Activated naive CD4-positive, alpha-beta T cell treated with anti-CD3 and anti-CD28 coated beads, Interleukin-2, amount 50 U/mL, for 16 hours (primary cell): ENCODE measurements around the gene SNU13.
"Not testable (repeated sequence)": the region's sequence is repeated elsewhere in the genome, so short reads cannot be mapped to it uniquely, and the experiment has no call there.

Source experiments
- DNase-seq: peaks from one replicate; pipeline ENCODE4 v3.0.0-alpha.2; 2020

The SNU13 gene

DNA sequence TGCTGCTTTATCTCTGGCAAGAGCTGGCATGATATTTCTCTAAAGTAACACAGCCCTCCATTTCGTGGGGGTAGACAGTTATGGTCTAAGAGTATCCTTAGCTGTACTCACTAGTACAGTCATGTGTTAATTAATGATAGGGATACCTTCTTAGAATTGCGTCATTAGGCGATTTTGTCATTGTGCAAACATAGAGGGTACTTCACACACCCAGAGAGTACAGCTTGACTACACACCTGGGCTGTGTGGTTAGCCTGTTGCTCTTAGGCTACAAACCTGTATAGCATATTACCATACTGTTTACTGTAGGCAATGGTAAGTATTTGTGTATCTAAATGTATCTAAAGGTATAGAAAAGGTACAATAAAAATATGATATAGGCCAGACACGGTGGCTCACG lies 50.5 kb downstream of the SNU13 start:
- DNase-seq: no peak

DNA sequence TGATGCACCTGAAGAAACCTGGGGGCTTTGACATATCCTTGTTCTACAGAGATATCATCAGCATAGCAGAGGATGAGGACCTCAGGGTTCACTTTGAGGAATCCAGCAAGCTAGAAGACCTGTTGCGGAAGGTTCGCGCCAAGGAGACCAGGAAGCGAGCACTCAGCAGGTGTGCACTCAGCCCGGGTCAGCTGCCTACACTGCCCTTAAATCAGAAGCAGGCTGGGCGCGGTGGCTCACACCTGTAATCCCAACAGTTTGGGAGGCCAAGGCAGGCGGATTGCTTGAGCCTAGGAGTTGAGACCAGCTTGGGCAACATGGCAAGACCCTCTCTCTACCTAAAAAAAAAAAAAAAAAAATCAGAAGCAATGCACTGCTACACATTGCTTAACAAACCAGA lies 51.0 kb downstream of the SNU13 start:
- DNase-seq: not testable (repeated sequence)

DNA sequence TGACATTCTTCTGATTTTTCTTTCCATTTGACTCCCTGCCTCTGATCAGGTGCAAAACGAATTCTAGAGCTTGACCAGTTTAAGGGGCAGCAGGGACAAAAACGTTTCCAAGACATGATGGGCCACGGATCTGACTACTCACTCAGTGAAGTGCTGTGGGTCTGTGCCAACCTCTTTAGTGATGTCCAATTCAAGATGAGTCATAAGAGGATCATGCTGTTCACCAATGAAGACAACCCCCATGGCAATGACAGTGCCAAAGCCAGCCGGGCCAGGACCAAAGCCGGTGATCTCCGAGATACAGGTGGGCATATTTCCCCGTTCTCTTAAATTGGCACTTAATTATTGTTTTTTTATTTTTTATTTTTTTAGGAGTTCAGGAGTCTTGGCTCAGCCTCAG lies 52.2 kb downstream of the SNU13 start:
- DNase-seq: no peak

DNA sequence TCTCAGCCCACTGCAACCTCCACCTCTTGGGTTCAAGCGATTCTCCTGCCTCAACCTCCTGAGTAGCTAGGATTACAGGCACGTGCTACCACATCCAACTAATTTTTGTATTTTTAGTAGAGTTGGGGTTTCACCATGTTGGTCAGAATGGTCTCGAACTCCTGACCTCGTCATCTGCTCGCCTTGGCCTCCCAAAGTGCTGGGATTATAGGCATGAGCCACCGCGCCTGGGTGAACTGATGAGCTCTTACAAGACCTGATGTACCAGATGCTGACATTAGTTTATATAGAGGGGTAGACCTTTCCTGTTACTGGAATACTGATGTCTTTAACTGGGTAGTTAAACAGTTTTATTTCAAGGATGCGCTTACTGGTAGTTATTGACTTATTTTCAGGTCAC lies 54.1 kb downstream of the SNU13 start:
- DNase-seq: not testable (repeated sequence)

DNA sequence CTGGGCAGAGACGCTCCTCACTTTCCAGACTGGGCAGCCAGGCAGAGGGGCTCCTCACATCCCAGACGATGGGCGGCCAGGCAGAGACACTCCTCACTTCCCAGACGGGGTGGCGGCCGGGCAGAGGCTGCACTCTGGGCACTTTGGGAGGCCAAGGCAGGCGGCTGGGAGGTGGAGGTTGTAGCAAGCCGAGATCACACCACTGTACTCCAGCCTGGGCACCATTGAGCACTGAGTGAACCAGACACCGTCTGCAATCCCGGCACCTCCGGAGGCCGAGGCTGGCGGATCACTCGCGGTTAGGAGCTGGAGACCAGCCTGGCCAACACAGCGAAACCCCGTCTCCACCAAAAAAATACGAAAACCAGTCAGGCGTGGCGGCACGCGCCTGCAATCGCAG lies 57.1 kb downstream of the SNU13 start:
- not testable (repeated sequence) for DNase-seq

DNA sequence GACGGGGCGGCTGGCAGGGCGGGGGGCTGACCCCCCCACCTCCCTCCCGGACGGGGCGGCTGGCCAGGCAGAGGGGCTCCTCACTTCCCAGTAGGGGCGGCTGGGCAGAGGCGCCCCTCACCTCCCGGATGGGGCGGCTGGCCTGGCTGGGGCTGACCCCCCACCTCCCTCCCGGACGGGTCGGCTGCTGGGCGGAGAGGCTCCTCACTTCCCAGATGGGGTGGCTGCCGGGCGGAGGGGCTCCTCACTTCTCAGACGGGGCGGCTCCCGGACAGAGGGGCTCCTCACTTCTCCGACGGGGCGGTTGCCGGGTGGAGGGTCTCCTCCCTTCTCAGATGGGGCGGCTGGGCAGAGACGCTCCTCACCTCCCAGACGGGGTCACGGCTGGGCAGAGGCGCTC lies 57.6 kb downstream of the SNU13 start:
- DNase-seq: not testable (repeated sequence)

DNA sequence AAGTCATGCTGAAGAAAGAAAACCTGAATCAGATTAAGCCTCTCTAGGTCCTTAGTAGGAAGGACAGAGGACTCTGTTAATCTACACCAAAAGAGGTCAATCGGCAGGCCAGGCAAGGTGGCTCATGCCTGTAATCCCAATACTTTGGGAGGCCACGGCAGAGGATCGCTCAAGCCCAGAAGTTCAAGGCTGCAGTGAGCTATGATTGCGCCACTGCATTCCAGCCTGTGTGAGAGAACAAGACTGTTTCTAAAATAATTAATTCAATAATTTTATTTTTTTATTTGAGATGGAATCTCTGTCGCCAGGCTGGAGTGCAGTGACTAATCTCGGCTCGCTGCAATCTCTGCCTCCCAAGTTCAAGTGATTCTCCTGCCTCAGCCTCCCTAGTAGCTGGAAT lies 63.1 kb downstream of the SNU13 start:
- DNase-seq: no peak
